ENCODE results near the gene HPSE2.

HPSE2 gene

DNA sequence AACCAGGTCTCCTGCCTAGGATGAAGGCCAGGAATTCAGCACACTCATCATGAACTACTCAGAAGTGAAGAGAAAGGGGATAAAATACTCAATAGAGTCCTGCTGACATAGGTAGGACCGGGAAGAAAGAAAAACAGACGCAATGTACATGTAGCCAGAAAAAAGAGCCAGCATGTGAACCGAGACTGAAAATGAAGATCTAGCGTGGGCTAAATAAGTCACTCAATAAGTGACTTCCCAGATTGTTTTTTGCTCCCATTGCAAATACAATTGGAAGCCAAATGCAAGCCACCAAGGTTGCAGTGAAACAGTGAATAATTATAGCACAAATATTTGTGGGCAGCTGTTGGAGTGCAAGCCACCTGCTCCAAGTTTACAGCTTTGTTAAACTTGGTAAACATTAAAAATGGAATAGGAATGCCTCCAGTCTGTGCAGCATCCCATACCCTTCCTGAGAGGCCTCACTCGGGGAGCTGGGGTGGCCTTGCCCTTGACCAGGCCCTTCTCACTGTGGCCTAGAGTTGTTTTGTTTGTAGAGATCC lies 754.2 kb downstream of the HPSE2 start:
- DNase-seq: no peak

GRCh38 chr10:98478430-98479222 lies 757.0 kb downstream of the HPSE2 start:
- DNase-seq: no peak

DNA sequence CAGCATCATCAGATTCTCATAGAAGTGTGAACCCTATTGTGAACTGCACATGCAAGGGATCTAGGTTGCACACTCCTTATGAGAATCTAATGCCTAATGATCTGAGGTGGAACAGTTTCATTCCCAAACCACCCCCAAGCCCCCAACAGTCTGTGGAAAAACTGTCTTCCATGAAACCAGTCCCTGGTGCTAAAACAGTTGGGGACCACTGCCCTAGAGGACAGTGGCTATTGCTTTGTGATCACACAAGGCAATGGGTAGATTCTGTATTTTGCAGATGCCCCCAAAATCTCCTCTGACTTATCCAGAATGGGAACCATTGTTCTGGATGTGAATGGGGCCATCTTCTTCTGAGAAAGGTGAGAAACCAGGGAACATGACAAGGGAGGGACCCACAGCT lies 757.8 kb downstream of the HPSE2 start:
- DNase-seq: no peak

- DNase-seq: no peak
Observed at GRCh38 chr10:98474628-98475027, 761.0 kb downstream of the HPSE2 start.

DNA sequence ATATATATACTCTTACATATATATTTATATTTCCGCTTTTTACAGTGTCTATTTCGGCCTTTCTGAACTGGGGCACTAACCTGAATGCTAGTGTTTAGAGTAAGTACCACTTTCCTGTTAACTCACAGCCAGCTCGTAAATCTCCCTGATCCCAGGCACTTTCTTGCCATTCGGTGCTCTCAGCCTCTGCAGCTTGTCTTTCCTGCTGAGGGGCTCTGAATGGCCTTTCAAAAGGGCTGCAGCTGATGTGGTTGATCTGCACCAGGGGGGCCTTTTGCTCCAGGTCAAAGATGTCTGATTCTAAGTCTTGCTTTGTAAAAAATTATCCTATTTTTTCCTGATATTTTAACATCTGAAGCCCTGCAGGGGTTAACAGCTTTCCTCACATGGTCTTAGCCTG lies 763.5 kb downstream of the HPSE2 start:
- DNase-seq: no peak

GRCh38 chr10:98470850-98471249 lies 764.8 kb downstream of the HPSE2 start:
- no peak for DNase-seq

DNA sequence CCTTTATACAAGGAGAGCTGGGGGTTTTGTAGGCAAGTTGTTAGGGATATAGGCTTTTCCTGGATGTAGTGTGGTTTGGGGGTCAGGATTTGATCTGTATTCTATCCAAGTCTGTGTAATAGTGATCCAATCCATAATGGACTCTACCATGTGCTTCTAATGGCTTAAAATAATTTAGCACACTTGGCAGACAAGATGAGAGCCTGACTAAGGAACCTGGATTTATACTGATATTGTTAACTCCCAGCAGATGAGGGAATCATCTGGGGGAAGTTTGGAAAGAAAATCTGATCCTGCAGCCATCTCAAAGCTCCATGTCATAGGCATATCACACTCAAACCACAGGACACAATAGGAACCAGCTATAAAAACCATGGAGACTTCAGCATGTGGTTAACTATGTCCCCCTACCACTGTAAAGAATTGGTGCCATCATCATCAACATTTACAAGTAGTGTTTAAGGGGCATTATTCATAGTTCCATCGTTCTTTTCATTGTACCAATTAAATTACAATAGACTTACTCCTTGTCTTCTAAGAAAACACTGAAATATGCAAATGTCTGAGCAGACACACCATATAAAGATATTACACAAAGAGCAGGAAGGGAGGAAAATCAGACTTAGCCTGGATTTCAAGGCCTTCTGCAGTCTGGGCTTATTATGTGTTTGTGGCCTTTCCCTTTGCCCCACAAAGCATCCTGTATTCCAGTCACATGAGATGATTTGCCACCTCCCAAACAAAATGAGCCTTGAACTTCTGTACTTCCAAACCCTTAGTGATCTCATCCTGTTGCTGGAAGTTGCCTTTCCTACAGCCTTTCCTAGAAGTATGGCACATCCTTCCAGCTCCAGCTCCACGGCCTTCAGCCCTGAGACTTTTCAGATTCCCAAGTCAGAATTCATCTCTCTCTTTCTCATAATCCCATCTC lies 766.4 kb downstream of the HPSE2 start:
- no peak for DNase-seq

DNA sequence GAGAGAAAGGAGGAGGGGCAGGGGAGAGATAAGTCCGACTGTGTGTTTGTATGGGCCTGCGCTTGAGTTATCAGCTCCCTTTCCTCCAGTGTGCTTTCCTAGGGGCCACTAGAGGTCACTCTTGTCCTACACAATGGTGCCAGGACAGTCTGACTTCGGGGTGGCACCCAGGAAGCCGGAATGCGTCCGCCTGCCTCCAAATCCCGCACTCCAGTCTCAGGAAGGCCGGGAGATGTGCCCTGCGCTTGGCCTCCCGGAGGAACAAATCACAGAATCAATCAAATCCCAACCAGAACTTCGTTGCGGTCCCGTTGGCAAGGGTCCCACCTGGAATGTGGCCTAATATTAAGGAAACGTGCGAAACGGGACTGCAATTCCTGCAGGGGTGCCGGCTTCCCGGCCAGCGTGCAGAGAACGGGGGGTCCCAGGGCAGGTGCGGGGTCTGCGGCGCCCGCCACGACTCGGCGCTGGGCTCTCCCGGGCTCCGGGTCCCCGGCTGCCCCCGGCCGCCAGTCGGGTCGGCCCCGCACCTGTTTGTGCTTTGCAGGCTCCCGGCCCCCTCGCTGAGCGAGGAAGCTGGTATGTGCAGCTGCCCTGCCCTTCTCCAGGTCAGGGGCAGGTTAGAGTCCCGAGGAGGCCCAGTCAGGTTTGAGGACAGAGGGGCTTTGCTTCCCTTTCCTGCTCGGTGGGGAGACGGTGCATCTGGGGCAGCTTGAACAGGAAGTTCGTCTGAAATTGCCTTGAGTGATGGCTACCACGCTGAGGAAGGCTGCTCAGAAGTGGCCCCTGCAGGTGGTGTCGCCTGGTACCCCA lies 767.9 kb downstream of the HPSE2 start:
- DNase-seq: peak; percentile 60

- no peak for DNase-seq
Observed at GRCh38 chr10:98466861-98467505, 768.7 kb downstream of the HPSE2 start.

GRCh38 chr10:98465866-98466265 lies 769.8 kb downstream of the HPSE2 start:
- DNase-seq: no peak

DNA sequence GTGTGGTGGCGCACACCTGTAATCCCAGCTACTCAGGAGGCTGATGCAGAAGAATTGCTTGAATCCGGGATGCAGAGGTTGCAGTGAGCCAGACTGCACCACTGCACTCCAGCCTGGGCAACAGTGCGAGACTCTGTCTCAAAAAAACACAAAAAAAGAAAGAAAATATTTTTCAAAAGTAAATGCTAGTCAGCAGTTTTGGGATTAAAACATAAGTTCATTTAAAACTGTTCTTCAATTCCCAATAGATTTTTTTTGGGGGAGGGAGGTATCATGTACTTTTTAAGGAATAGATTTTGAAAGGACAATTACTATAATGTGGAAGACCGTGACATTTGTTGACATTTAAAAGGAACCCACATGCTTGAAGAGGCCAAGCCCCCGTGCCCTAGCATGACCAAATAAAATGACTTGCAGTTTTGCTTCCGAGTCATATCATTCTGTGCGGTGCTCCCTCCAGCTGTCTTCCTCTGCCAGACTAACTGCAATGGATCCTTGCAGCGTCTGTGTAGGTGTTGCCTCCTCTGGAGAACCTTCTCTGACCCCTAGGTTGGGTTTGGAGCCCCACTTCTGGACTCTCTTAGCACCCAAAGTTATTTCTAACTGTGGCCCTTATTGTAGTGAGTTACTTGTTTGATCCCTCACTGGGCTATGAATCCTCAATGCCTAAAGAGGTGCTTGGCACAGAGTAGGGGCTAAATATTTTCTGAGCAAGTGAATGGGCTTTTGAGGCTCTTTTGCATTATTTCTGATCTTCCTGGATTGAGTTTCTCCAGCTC lies 771.5 kb downstream of the HPSE2 start:
- no peak for DNase-seq

- no peak for DNase-seq
Observed at GRCh38 chr10:98463016-98463415, 772.6 kb downstream of the HPSE2 start.

- no peak for DNase-seq
Observed at GRCh38 chr10:98461500-98461842, 774.2 kb downstream of the HPSE2 start.

GRCh38 chr10:98460837-98461499 lies 774.7 kb downstream of the HPSE2 start:
- no peak for DNase-seq

- DNase-seq: no peak
Observed at GRCh38 chr10:98458809-98459784, 776.6 kb downstream of the HPSE2 start.

DNA sequence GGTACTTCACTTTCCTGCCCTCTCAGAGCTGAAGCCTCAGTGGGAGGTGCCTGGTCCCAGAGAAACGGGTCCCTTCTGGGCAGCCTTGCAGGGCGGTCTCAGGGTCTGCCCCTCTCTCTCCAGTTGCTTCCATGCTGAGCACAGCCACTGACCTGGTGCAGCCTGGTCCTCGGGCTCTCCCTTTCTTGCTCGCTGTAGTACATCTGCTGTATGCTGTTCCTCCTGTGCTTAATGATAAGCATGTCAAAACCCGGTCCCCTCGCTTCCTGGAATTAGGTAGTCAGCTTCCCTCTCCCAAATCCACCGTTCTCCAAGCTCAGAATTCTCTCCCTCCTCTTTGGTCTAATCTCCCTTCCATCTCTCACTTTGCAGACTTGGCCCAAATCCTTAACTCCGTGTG lies 777.9 kb downstream of the HPSE2 start:
- DNase-seq: no peak

DNA sequence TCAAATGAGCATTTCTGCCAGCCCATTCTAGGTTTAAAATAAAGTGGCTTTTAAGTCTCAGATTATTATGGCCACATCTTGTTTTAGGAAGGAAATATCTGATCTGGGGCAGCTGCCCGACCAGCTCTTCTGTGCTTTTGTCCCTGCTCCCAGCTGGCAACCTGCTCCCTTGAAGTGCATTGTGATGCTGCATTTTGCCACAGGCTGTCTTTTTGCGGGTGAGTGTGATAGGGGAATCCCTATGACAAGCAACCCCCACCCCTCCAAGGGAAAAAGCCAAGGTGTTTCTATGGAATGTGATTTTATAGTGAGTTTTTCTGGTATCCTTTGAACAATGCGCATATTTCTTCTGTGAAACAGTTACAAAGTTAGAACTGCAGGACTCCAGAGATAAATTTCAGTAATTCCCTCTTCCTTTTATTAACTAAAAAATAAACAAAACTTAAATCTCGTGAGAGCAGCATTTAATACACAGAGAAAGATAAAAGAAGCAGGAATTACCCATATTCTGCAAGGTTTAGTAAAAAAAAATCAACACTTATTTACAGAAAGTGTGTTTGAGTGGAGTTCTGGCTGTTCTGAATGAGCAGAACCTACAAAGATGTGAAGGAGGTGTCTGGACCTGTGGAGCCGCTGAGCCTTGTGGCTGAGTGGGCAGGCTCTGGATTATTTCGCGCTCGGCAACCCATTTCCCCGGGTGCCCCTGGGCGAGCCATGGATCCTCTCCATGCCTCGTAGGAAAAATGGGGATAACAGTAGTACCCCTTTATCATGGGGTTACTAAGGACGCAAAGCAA lies 778.8 kb downstream of the HPSE2 start:
- DNase-seq: no peak

DNA sequence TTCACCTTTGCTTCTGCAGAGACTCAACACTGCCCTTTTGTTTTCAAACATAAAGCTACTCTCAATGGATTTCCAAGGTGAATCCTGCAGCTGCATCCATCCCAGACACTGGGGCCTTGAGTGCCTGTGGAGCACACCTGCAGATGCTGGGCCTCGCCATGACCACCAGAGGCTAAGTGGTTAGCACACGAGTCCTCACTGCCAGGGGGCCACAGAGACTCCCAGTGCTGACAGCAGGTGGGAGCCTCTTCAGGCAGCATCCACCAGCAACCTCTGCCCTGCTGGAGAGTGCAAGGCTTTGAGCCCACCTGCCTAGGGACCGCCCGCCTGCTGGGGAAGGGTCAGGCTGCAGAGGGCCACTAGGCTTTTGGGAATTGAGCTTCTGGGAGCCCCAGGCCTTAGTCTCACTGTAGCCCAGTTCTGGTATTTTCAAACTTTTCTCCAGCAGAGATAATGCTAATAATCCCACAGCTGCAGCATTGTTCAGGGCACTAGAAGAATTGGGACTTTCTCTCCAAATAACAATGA lies 779.5 kb downstream of the HPSE2 start:
- DNase-seq: no peak

DNA sequence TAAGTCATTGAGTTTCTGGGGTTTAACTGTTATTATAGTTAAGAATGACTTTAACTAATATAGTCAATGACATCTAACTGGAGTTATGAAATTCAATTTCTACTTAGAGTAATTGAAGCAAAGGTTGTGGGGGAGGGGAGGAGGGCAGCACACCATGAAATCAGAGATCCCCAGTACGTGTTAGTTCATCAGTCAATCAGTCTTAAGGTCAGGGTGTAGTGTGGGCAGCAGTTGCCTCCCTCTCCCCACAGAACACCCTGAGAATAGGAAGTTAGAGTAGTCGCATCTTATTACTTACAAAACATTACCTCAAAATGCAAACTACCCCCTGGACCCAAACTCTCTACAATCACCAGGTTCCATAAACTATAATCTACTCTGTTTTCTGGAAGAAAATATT lies 781.9 kb downstream of the HPSE2 start:
- no peak for DNase-seq
